Fibroblast of pulmonary artery (primary cell): ENCODE measurements around the gene ZNF816.
"Not testable (repeated sequence)": the region's sequence is repeated elsewhere in the genome, so short reads cannot be mapped to it uniquely, and the experiment has no call there.

Experiments used
- DNase-seq: peaks from one replicate; pipeline ENCODE4 v3.0.0-alpha.2; 2010; ENCODE audit warnings: low read depth
- H3K4me3 ChIP-seq: replicated peaks from 2 replicates; pipeline ENCODE4 v1.5.1; 2011; ENCODE audit warnings: low read depth, mild to moderate bottlenecking, control low read depth, low read length, moderate library complexity
- TF ChIP-seq, protein P1 (sequence below): IDR thresholded peaks from 2 replicates; pipeline ENCODE4 v1.5.1; 2011; ENCODE audit warnings: mild to moderate bottlenecking, control low read depth, low read length, inconsistent platforms; ENCODE audit errors: missing control alignments

The ZNF816 gene

DNA sequence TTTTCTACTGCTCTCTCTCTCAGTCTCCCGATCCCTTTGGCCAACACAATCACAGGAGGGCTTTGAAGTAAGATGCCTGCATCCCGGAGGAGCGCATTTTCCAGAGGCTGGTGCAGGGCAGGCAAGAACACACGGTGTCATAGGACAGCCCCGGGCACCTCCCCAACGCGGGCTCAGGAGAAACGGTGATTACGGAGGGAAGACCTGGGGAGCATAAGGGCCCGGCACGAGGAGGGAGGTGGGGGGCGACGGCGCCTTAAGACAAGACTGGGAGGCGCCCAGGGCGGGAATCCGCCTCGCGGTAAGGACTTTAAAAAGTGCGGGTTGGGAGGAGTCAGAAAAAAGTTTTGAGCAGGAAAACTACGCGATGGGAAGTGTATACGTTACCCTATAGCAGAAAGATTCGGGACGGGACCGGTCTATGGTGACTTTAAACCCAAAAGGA, 20.7 kb downstream of the ZNF816 start:
- H3K4me3 ChIP-seq: peak overlapping the region; percentile 91
- TF ChIP-seq, protein P1, sequence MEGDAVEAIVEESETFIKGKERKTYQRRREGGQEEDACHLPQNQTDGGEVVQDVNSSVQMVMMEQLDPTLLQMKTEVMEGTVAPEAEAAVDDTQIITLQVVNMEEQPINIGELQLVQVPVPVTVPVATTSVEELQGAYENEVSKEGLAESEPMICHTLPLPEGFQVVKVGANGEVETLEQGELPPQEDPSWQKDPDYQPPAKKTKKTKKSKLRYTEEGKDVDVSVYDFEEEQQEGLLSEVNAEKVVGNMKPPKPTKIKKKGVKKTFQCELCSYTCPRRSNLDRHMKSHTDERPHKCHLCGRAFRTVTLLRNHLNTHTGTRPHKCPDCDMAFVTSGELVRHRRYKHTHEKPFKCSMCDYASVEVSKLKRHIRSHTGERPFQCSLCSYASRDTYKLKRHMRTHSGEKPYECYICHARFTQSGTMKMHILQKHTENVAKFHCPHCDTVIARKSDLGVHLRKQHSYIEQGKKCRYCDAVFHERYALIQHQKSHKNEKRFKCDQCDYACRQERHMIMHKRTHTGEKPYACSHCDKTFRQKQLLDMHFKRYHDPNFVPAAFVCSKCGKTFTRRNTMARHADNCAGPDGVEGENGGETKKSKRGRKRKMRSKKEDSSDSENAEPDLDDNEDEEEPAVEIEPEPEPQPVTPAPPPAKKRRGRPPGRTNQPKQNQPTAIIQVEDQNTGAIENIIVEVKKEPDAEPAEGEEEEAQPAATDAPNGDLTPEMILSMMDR: no peak
- peak; percentile 31 for DNase-seq

DNA sequence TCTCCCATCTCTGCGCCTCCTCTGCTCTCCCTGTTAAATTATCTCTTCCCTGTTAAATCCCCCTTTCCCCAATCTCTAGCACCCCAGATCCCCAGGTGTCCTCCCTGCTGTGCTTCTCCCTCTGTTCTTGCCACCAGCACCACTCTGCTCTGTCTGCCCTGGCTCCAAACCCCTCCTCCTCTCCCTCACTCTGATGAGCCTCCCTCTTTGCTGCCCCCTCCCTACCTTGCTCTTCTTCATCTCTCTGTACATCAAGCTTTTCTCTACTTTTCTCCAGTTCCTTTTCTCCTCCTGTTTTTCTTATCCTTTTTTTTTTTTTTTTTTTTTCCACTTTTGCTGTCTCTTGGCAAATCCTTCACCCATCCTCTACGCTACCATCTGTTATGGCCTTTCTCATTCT, 21.2 kb downstream of the ZNF816 start:
- peak overlapping the region; percentile 91 for H3K4me3 ChIP-seq
- not testable (repeated sequence) for DNase-seq

DNA sequence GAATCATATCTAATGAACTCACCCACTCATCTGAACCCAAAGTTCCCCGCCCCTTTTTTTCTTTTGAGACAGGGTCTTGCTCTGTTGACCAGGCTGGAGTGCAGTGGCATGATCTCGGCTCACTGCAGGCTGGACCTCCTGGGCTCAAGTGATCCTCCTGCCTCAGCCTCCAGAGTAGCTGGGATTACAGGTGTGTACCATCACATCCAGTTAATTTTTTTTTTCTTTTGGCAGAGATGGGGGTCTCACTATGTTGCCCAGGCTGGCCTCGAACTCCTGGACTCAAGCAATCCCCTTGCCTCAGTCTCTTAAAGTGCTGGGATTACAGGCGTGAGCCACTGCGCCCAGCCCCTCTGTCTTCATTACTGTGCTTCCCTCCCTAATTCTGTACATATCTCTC, 21.8 kb downstream of the ZNF816 start:
- DNase-seq: not testable (repeated sequence)

DNA sequence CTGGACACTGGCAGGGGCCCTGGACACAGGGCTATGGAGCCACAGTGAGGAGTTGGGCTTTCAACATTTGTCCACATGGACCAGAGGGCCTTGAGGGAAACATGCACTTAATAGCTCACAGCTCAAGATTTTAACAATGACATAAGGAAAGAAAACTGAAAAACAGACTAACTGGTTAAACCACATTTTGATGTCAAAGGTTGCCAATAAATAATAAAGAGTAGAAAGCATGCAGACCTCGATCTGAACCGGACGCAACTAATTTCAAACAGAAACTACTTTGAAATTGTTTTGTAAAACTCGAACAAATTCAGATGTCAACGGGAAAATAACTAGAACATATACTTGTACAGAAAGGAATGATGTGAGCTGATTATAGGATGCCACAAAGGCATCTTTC, 23.9 kb downstream of the ZNF816 start:
- no peak for DNase-seq
- H3K4me3 ChIP-seq: no peak overlapping the region
- TF ChIP-seq, protein P1: no peak

More for the DNA sequence above, 21.8 kb downstream of the ZNF816 start:
- not testable (repeated sequence) for H3K4me3 ChIP-seq

DNA sequence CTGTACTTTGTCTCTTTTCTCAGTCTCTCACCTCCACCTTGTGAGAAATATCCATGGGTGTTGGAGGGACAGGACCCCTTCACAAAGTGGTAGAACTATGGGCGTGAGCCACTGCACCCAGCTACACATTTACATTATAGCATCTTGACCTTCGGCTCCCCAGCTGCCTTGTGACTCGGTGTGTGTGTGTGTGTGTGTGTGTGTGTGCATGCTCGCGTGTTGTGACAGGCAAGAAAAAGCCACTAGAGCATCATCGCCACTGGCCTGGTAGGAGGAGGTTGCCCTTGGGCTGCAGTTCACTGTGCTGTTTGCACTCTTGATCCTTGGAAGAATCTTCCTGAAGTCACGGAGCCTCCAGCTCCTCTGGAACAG, 25.7 kb downstream of the ZNF816 start:
- TF ChIP-seq, protein P1: no peak
- no peak for DNase-seq
- no peak overlapping the region for H3K4me3 ChIP-seq

DNA sequence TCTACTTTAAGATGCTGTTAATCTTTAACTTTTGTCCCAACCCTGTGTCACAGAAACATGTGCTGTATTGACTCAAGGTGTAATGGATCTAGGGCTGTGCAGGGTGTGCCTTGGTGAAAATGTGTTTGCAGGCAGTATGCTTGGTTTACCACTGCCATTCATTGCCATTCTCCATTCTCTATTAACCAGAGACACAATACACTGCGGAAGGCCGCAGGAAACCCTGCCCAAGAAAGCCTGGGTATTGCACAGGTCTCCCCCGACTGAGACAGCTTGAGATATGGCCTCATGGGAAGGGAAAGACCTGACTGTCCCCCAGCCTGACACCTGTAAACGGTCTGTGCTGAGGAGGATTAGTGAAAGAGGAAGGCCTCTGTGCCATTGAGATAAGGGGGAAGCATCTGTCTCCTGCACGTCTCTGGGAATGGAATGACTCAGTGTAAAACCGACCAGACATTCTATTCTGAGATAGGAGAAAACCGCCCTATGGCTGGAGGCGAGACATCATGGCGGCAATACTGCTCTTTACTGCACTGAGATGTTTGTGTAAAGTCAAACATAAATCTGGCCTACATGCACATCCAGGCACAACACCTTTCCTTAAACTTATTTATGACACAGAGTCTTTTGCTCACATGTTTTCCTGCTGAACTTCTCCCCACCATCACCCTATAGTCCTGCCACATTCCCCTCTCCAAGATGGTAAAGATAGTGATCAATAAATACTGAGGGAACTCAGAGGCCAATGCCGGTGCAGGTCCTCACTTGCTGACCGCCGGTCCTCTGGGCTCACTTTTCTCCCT, 26.3 kb downstream of the ZNF816 start:
- no peak overlapping the region for H3K4me3 ChIP-seq
- DNase-seq: no peak
- TF ChIP-seq, protein P1: no peak

DNA sequence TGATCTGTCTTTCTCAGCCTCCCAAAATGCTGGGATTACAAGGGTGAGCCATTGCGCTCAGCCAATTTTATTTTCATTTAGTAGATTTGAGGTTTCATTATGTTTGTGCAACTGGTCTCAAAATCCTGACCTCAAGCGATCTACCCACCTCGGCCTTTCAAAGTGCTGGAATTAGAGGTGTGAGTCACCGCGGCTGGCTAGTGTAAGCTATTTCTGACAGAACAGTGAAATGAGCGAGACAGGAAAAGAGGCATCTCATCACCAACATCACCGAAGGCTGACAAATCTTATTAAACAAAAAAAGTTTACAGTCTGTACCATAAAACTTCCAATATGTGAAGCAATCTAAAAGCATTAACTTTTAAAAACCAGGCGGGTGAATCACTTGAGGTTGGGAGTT, 27.2 kb downstream of the ZNF816 start:
- no peak overlapping the region for H3K4me3 ChIP-seq
- peak; percentile 20 for DNase-seq
- TF ChIP-seq, protein P1: no peak

DNA sequence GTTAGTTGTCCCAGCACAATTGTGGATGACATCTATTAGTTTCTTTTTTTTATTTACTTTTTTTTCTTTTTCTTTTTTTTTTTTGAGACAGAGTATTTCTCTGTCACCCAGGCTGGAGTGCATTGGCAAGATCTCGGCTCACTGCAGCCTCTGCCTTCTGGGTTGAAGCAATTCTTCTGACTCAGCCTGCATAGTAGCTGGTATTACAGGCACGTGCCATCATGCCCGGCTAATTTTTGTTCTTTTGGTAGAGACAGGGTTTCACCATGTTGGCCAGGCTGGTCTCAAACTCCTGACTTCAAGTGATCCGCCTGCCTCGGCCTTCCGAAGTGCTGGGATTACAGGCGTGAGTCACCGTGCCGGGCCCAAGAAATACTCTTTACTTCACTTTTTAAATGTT, 38.0 kb downstream of the ZNF816 start:
- not testable (repeated sequence) for DNase-seq, H3K4me3 ChIP-seq
